H9 (cell line): ENCODE results near the gene PLAC1. TPM values are rescaled to one million over a fixed set of nuclear protein-coding genes. Genes with fewer than 3 reads are reported as not detected.

Experiments
- DNase-seq: peaks from one replicate; pipeline ENCODE4 v3.0.0-alpha.2; 2017
- H2AFZ ChIP-seq: one replicate; pipeline ENCODE4 v1.6.1; 2013; ENCODE audit warnings: mild to moderate bottlenecking, low read length, control low read depth, moderate library complexity
- H2AK5ac ChIP-seq: 2 replicates; pipeline ENCODE4 v1.6.1; 2013; ENCODE audit warnings: low read length, control low read depth, mixed read lengths; ENCODE audit not compliant: insufficient read length
- H2BK120ac ChIP-seq: one replicate; pipeline ENCODE4 v1.6.1; 2013; ENCODE audit warnings: low read depth, mild to moderate bottlenecking, low read length, control low read depth, inconsistent platforms; ENCODE audit not compliant: poor library complexity, severe bottlenecking
- H2BK12ac ChIP-seq: 2 replicates; pipeline ENCODE4 v1.6.1; 2013; ENCODE audit warnings: low read length, control low read depth, mixed read lengths, low read depth; ENCODE audit not compliant: insufficient read length
- H2BK15ac ChIP-seq: 2 replicates; pipeline ENCODE4 v1.6.1; 2013; ENCODE audit warnings: low read depth, low read length, control low read depth
- H2BK20ac ChIP-seq: one replicate; pipeline ENCODE4 v1.6.1; 2013; ENCODE audit warnings: low read depth, mild to moderate bottlenecking, low read length, control low read depth, inconsistent platforms; ENCODE audit not compliant: poor library complexity, severe bottlenecking
- H2BK5ac ChIP-seq: 2 replicates; pipeline ENCODE4 v1.6.1; 2013; ENCODE audit warnings: low read length, control low read depth, mixed read lengths; ENCODE audit not compliant: insufficient read length
- H3K14ac ChIP-seq: 2 replicates; pipeline ENCODE4 v1.6.1; 2013; ENCODE audit warnings: low read length, control low read depth; ENCODE audit not compliant: insufficient read depth
- H3K18ac ChIP-seq: 2 replicates; pipeline ENCODE4 v1.6.1; 2013; ENCODE audit warnings: low read depth, mild to moderate bottlenecking, mixed read lengths, low read length, control low read depth; ENCODE audit not compliant: insufficient read length
- H3K23ac ChIP-seq: 2 replicates; pipeline ENCODE4 v1.6.1; 2013; ENCODE audit warnings: low read length, control low read depth, mixed read lengths, low read depth; ENCODE audit not compliant: insufficient read length
- H3K23me2 ChIP-seq: 2 replicates; pipeline ENCODE4 v1.6.1; 2013; ENCODE audit warnings: low read depth, mild to moderate bottlenecking, mixed read lengths, low read length, control low read depth; ENCODE audit not compliant: insufficient read length, poor library complexity, severe bottlenecking
- H3K27ac ChIP-seq: 2 replicates; pipeline ENCODE4 v1.5.1; 2013; ENCODE audit warnings: low read length, control low read depth, mixed read lengths, low read depth; ENCODE audit not compliant: insufficient read length
- H3K27me3 ChIP-seq: 2 replicates; pipeline ENCODE4 v1.6.1; 2013; ENCODE audit warnings: low read length, control low read depth, inconsistent platforms; ENCODE audit not compliant: insufficient read depth
- H3K4ac ChIP-seq: 2 replicates; pipeline ENCODE4 v1.6.1; 2013; ENCODE audit warnings: low read depth, mild to moderate bottlenecking, control low read depth, inconsistent platforms, low read length, moderate library complexity
- H3K4me1 ChIP-seq: 2 replicates; pipeline ENCODE4 v1.6.1; 2013; ENCODE audit warnings: low read length, control low read depth, inconsistent platforms; ENCODE audit not compliant: insufficient read depth
- H3K4me2 ChIP-seq: 2 replicates; pipeline ENCODE4 v1.6.1; 2013; ENCODE audit warnings: low read length, control low read depth, mixed read lengths; ENCODE audit not compliant: insufficient read length, insufficient read depth
- H3K56ac ChIP-seq: 2 replicates; pipeline ENCODE4 v1.6.1; 2013; ENCODE audit warnings: low read depth, mild to moderate bottlenecking, mixed read lengths, low read length, control low read depth; ENCODE audit not compliant: insufficient read length
- H3K79me1 ChIP-seq: 2 replicates; pipeline ENCODE4 v1.6.1; 2013; ENCODE audit warnings: low read depth, mild to moderate bottlenecking, moderate library complexity, low read length, control low read depth, inconsistent platforms; ENCODE audit not compliant: insufficient read depth, poor library complexity, severe bottlenecking
- H3K79me2 ChIP-seq: 2 replicates; pipeline ENCODE4 v1.6.1; 2013; ENCODE audit warnings: low read length, control low read depth, inconsistent platforms; ENCODE audit not compliant: insufficient read depth
- H3K9ac ChIP-seq: 2 replicates; pipeline ENCODE4 v1.6.1; 2013; ENCODE audit warnings: low read length, control low read depth, mixed read lengths; ENCODE audit not compliant: insufficient read length; ENCODE audit errors: extremely low read depth
- H3K9me3 ChIP-seq: one replicate; pipeline ENCODE4 v1.6.1; 2013; ENCODE audit warnings: low read depth, low read length, inconsistent platforms; ENCODE audit not compliant: control insufficient read depth
- H3T11ph ChIP-seq: one replicate; pipeline ENCODE4 v1.6.1; 2013; ENCODE audit warnings: mild to moderate bottlenecking, low read length, control low read depth, inconsistent platforms
- H4K20me1 ChIP-seq: one replicate; pipeline ENCODE4 v1.6.1; 2013; ENCODE audit not compliant: control insufficient read depth, insufficient read length, insufficient read depth
- H4K5ac ChIP-seq: 2 replicates; pipeline ENCODE4 v1.6.1; 2013; ENCODE audit warnings: low read depth, mild to moderate bottlenecking, mixed read lengths, low read length, control low read depth; ENCODE audit not compliant: insufficient read length
- H4K8ac ChIP-seq: replicated peaks from 2 replicates; pipeline ENCODE4 v1.6.1; 2013; ENCODE audit warnings: low read length, control low read depth, mixed read lengths, low read depth; ENCODE audit not compliant: insufficient read length
- H4K91ac ChIP-seq: 2 replicates; pipeline ENCODE4 v1.6.1; 2013; ENCODE audit warnings: low read depth, mild to moderate bottlenecking, moderate library complexity, mixed read lengths, low read length, control low read depth; ENCODE audit not compliant: insufficient read length
- H3K27ac Mint-ChIP-seq, 3 experiments: 2 replicates in 2 of 3; 3 replicates in 1 of 3; pipeline ENCODE4 v1.8.0; 2020 to 2021; ENCODE audit warnings: mixed read lengths in 3 of 3, mild to moderate bottlenecking in 1 of 3, moderate library complexity in 1 of 3
- H3K27me3 Mint-ChIP-seq: 2 replicates; pipeline ENCODE4 v1.8.0; 2021; ENCODE audit warnings: low read depth, mild to moderate bottlenecking, moderate library complexity, mixed read lengths
- H3K36me3 Mint-ChIP-seq, 3 experiments: 2 replicates in 2 of 3; 3 replicates in 1 of 3; pipeline ENCODE4 v1.8.0; 2020 to 2021; ENCODE audit warnings: low read depth in 3 of 3, mixed read lengths in 3 of 3; ENCODE audit not compliant: insufficient read depth in 1 of 3
- H3K4me1 Mint-ChIP-seq, 2 experiments: 2 replicates each; pipeline ENCODE4 v1.8.0; 2020; ENCODE audit warnings: mixed read lengths in 2 of 2
- H3K4me3 Mint-ChIP-seq, 2 experiments: 2 replicates in 1 of 2; 3 replicates in 1 of 2; pipeline ENCODE4 v1.8.0; 2020 to 2021; ENCODE audit warnings: mild to moderate bottlenecking in 2 of 2, mixed read lengths in 2 of 2, moderate library complexity in 1 of 2
- H3K9me3 Mint-ChIP-seq, 2 experiments: 2 replicates in 1 of 2; 3 replicates in 1 of 2; pipeline ENCODE4 v1.8.0; 2020; ENCODE audit warnings: mild to moderate bottlenecking in 2 of 2, mixed read lengths in 2 of 2, moderate library complexity in 1 of 2
- WGBS: extraction: QIAGEN DNeasy Blood & Tissue Kit; methylation state at CpG from one replicate; pipeline ENCODE4 v1.1.7; 2013; ENCODE audit warnings: missing lambda C conversion rate, low lambda C conversion rate, mixed read lengths; ENCODE audit not compliant: insufficient read length; ENCODE audit errors: extremely low coverage; 5-methylcytosine and 5-hydroxymethylcytosine counted together
- total RNA-seq: library from RNA; stranded (reverse); gene quantifications from 2 replicates; pipeline ENCODE4 v1.2.1, GENCODE V29; 2021
- TF ChIP-seq, protein P1 (sequence below): fragments of 200-600 bp; sonication (generic); conservative IDR thresholded peaks from 3 replicates; pipeline ENCODE4 v1.8.0; 2021; ENCODE audit warnings: antibody characterized with exemption, mild to moderate bottlenecking

The PLAC1 gene
- total RNA-seq, 1 experiment from 2014 or later = 0.68 TPM

DNA sequence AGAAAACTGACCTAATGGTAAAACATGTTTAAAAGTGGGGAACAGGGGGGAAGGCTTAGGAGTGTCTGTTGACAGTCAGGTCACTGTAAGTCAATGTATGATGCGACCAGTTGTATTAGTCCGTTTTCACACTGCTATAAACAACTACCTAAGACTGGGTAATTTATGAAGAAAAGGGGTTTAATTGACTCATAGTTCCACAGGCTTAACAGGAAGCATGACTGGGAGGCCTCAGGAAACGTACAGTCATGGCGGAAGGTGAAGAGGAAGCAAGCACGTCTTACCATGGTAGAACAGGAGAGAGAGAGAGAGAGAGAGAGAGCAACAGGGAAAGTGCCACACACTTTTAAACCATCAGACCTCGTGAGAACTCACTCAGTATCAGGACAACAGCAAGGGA lies 13.0 kb upstream of the PLAC1 start:
- Histone ChIP-seq H2BK120ac (no peak overlapping the region), H3K4me1 (peaks cover 5% of the 10 kb centered on the region; the same call in 1 of the 2 replicates), H2BK20ac (no peak overlapping the region), H3K14ac (no peak overlapping the region), H3K4ac (no peak overlapping the region), H4K8ac (no peak overlapping the region), H3K79me2 (no peaks in the 10 kb centered on the region), H3K23me2 (no peaks in the 10 kb centered on the region), H3K9me3 (no peaks in the 10 kb centered on the region), H3K79me1 (no peaks in the 10 kb centered on the region), H3K27me3 (no peaks in the 10 kb centered on the region), H4K5ac (no peak overlapping the region), H4K20me1 (no peaks in the 10 kb centered on the region), H2BK12ac (no peak overlapping the region), H3K9ac (no peak overlapping the region), H3K18ac (no peak overlapping the region), H3K27ac (no peak overlapping the region), H3K4me2 (no peak overlapping the region), H3K23ac (no peak overlapping the region), H3T11ph (no peak overlapping the region), H2AK5ac (no peak overlapping the region), H2BK5ac (no peak overlapping the region), H3K56ac (no peak overlapping the region), H2BK15ac (no peak overlapping the region), H4K91ac (no peak overlapping the region), H2AFZ (no peak overlapping the region)
- Mint-ChIP-seq H3K9me3 (peaks cover 2 to 56% of the 10 kb centered on the region in 2 experiments; a peak in 3 of 5 replicates), H3K4me1 (peaks cover 3 to 13% of the 10 kb centered on the region in 2 experiments), H3K36me3 (no peaks in the 10 kb centered on the region), H3K27me3 (no peaks in the 10 kb centered on the region; the same call in 1 of the 2 replicates), H3K4me3 (no peak overlapping the region), H3K27ac (no peak overlapping the region)
- WGBS = no CpG with 5 or more reads among the region's 6 CpGs
- no peak for DNase-seq
- TF ChIP-seq, protein P1, sequence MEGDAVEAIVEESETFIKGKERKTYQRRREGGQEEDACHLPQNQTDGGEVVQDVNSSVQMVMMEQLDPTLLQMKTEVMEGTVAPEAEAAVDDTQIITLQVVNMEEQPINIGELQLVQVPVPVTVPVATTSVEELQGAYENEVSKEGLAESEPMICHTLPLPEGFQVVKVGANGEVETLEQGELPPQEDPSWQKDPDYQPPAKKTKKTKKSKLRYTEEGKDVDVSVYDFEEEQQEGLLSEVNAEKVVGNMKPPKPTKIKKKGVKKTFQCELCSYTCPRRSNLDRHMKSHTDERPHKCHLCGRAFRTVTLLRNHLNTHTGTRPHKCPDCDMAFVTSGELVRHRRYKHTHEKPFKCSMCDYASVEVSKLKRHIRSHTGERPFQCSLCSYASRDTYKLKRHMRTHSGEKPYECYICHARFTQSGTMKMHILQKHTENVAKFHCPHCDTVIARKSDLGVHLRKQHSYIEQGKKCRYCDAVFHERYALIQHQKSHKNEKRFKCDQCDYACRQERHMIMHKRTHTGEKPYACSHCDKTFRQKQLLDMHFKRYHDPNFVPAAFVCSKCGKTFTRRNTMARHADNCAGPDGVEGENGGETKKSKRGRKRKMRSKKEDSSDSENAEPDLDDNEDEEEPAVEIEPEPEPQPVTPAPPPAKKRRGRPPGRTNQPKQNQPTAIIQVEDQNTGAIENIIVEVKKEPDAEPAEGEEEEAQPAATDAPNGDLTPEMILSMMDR = no peak
